Osteoblast (primary cell): ENCODE results near the gene SPTB. TPM values are rescaled to one million over a fixed set of nuclear protein-coding genes. Genes with fewer than 3 reads are reported as not detected.

Experiments
- DNase-seq: peaks from one replicate; pipeline ENCODE4 v3.0.0; 2011; ENCODE audit warnings: low spot score, mixed read lengths; ENCODE audit not compliant: insufficient read length; ENCODE audit errors: missing footprints
- H2AFZ ChIP-seq: 2 replicates; pipeline ENCODE4 v1.6.0; 2011; ENCODE audit warnings: mild to moderate bottlenecking, low read length
- H3K27ac ChIP-seq: 2 replicates; pipeline ENCODE4 v1.5.1; 2011; ENCODE audit warnings: mild to moderate bottlenecking, low read depth, low read length, moderate library complexity
- H3K27me3 ChIP-seq: 2 replicates; pipeline ENCODE4 v1.6.0; 2012; ENCODE audit warnings: mild to moderate bottlenecking, control low read depth, inconsistent platforms, low read length, moderate library complexity; ENCODE audit not compliant: insufficient read depth
- H3K36me3 ChIP-seq: 2 replicates; pipeline ENCODE4 v1.5.1; 2011; ENCODE audit warnings: mild to moderate bottlenecking, low read length, control low read depth, moderate library complexity; ENCODE audit not compliant: insufficient read depth
- H3K4me1 ChIP-seq: 2 replicates; pipeline ENCODE4 v1.5.1; 2011; ENCODE audit warnings: mild to moderate bottlenecking, low read length, control low read depth, moderate library complexity; ENCODE audit not compliant: insufficient read depth
- H3K4me2 ChIP-seq: 2 replicates; pipeline ENCODE4 v1.6.0; 2011; ENCODE audit warnings: mild to moderate bottlenecking, low read length; ENCODE audit not compliant: insufficient read depth
- H3K4me3 ChIP-seq: fragments of 200-600 bp; sonication (generic); 3 replicates; pipeline ENCODE4 v1.5.1; 2012; ENCODE audit warnings: mild to moderate bottlenecking, low read length, inconsistent platforms; ENCODE audit not compliant: insufficient read depth
- H3K79me2 ChIP-seq: 2 replicates; pipeline ENCODE4 v1.6.0; 2012; ENCODE audit warnings: mild to moderate bottlenecking, low read length, control low read depth, inconsistent platforms; ENCODE audit not compliant: insufficient read depth
- H3K9me3 ChIP-seq: 2 replicates; pipeline ENCODE4 v1.5.1; 2011; ENCODE audit warnings: low read depth, low read length, control low read depth
- H4K20me1 ChIP-seq: 2 replicates; pipeline ENCODE4 v1.6.0; 2012; ENCODE audit warnings: mild to moderate bottlenecking, low read length, control low read depth; ENCODE audit not compliant: insufficient read depth
- total RNA-seq: library from RNA; depleted of rRNA; stranded (reverse); fragments of >200 nt; gene quantifications from 2 replicates; pipeline ENCODE4 v1.2.3, GENCODE V29; 2012
- TF ChIP-seq, protein P1 (sequence below): IDR thresholded peaks from 2 replicates; pipeline ENCODE4 v1.5.1; 2011; ENCODE audit warnings: mild to moderate bottlenecking, low read depth, low read length, moderate library complexity; ENCODE audit errors: extremely low read depth

The SPTB gene
- total RNA-seq, 1 donor: under 0.01 TPM

DNA sequence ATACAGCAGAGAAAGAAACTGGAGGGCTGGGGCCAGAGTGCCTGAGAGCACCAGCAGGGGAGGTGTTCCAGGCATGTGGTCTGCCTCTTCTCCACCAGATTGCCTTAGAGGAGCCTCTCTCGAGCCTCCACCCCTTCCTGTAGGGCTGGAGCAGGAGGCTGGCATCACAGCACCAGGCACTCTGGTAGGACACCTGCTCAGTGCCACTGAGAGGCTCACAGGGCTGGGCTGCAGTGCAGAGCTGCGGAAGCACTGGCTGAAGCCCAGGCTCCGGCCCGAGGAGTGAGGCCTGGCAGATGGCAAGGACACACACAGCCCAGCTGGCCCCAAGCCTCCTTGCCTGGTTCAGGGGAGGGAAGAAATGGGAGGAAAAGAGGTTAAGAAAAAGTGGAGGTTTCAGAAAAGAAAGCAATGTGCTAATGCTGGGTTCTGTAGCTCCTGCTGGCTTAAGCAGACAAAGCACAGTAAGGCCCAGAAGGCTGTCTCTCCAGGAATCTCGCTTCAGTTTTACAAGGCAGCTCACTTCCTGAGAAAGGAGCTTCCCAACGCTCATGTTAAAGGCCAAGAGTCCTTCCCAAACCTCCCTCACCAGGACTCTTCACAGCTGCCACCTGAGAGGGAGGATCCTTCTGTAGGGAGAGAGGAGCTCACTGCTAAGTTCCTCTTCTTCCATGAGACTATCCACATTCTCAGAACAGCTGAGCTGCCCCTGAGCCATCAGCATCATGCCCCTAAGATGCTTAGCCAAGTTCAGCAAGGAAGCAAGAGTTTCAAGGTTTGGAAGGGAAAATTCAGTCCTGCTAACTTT is 23.8 kb downstream of the SPTB start:
- Histone ChIP-seq H3K4me1 (no peaks in the 10 kb centered on the region), H3K79me2 (no peaks in the 10 kb centered on the region), H3K27ac (no peak overlapping the region), H3K36me3 (no peaks in the 10 kb centered on the region), H3K9me3 (no peaks in the 10 kb centered on the region), H3K4me2 (no peak overlapping the region), H3K27me3 (peaks cover 70% of the 10 kb centered on the region), H3K4me3 (no peak overlapping the region), H2AFZ (no peak overlapping the region), H4K20me1 (no peaks in the 10 kb centered on the region)
- DNase-seq: no peak
- TF ChIP-seq, protein P1, sequence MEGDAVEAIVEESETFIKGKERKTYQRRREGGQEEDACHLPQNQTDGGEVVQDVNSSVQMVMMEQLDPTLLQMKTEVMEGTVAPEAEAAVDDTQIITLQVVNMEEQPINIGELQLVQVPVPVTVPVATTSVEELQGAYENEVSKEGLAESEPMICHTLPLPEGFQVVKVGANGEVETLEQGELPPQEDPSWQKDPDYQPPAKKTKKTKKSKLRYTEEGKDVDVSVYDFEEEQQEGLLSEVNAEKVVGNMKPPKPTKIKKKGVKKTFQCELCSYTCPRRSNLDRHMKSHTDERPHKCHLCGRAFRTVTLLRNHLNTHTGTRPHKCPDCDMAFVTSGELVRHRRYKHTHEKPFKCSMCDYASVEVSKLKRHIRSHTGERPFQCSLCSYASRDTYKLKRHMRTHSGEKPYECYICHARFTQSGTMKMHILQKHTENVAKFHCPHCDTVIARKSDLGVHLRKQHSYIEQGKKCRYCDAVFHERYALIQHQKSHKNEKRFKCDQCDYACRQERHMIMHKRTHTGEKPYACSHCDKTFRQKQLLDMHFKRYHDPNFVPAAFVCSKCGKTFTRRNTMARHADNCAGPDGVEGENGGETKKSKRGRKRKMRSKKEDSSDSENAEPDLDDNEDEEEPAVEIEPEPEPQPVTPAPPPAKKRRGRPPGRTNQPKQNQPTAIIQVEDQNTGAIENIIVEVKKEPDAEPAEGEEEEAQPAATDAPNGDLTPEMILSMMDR: no peak

DNA sequence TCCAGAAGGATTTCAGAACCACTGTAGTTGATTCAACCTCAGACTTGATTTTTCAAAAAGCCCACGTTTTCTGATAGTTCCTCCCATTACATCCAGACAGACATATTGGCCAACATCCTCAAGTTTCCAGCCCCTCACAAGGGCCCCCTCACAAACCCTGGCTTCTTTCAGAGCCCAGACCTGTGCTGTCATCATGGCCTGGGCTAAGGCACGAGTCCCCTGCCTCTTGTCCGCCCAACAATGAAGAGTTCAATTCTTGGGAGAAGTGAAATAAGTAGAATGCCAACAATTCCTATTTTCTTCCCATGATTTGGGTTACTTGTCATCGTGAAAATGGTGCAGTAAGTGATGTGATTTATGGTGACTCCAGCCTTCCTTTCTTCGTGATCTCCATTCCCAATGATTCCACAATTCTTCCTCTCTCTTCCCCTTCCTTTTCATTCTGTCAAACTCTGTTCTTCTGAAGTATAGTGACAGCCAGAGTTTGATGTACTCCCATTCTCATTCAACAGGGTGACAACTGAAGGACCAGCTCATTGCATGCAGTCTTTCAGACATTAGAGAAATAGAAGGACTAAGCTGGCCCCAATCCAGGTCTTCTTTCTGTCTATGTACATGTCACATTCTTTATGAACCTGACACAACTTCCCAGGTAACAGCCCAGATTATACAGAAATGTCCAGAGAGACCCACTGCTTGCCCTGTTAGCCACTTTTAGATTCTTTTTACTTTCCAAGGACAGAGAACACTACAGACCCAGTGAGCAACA is 29.2 kb downstream of the SPTB start:
- H3K79me2 ChIP-seq: no peaks in the 10 kb centered on the region
- no peaks in the 10 kb centered on the region for H3K36me3 ChIP-seq
- no peak overlapping the region for H3K27ac ChIP-seq
- no peak overlapping the region for H2AFZ ChIP-seq
- H4K20me1 ChIP-seq: no peaks in the 10 kb centered on the region
- no peak for DNase-seq
- TF ChIP-seq, protein P1: no peak
- H3K9me3 ChIP-seq: no peaks in the 10 kb centered on the region
- peaks cover 71% of the 10 kb centered on the region for H3K27me3 ChIP-seq
- H3K4me3 ChIP-seq: no peak overlapping the region
- H3K4me2 ChIP-seq: no peak overlapping the region
- H3K4me1 ChIP-seq: no peaks in the 10 kb centered on the region

DNA sequence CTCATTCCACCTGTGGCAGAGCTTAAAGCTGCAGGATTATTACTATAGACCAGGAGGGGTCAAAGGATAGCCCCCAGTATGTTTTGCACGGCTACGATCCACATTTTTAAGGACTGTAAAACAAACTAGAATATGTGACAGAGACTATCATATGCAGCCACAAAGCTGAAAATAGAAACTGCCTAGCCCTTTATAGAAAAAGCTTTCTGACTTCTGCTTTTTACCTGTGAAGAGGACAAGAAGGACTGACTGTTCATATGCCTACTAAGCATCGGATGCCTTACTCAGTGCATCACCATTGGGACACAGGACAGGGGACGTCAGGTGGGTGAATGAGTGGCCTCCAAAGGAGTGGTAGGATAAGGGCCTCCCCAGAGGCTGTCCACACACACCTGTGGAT is 29.8 kb downstream of the SPTB start:
- no peak for DNase-seq
- Histone ChIP-seq H3K79me2 (no peaks in the 10 kb centered on the region), H3K9me3 (no peaks in the 10 kb centered on the region), H3K4me1 (no peaks in the 10 kb centered on the region), H3K4me3 (no peak overlapping the region), H3K36me3 (no peaks in the 10 kb centered on the region), H3K4me2 (no peak overlapping the region), H4K20me1 (no peaks in the 10 kb centered on the region), H3K27me3 (peaks cover 77% of the 10 kb centered on the region), H3K27ac (no peak overlapping the region), H2AFZ (no peak overlapping the region)
- TF ChIP-seq, protein P1: no peak

DNA sequence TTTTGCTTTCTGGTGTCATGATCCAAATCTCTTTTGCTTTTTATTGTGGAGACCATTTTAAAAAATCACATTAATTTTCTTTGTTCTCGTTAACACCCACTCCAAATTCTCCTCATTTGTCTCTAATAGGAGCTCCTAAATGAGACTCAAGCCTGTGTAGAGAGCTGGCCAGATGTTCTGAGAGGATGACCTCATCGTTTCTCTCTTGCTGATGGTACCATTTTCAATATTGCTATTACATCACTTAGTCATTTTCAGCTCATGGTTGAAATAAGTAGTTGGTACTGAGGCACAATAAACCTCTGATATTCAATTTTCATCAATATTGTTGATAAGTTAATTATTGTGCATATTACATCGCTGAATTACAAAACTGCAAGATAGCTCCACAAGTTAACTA is 31.5 kb downstream of the SPTB start:
- Histone ChIP-seq H3K79me2 (no peaks in the 10 kb centered on the region), H3K27me3 (peaks cover 85% of the 10 kb centered on the region), H3K4me2 (no peak overlapping the region), H3K4me1 (no peaks in the 10 kb centered on the region), H3K9me3 (no peaks in the 10 kb centered on the region), H3K36me3 (no peaks in the 10 kb centered on the region), H3K27ac (no peak overlapping the region), H4K20me1 (no peaks in the 10 kb centered on the region), H2AFZ (no peak overlapping the region), H3K4me3 (no peak overlapping the region)
- TF ChIP-seq, protein P1: no peak
- no peak for DNase-seq
